ENCODE measurements around the gene EPHA1.

DNA sequence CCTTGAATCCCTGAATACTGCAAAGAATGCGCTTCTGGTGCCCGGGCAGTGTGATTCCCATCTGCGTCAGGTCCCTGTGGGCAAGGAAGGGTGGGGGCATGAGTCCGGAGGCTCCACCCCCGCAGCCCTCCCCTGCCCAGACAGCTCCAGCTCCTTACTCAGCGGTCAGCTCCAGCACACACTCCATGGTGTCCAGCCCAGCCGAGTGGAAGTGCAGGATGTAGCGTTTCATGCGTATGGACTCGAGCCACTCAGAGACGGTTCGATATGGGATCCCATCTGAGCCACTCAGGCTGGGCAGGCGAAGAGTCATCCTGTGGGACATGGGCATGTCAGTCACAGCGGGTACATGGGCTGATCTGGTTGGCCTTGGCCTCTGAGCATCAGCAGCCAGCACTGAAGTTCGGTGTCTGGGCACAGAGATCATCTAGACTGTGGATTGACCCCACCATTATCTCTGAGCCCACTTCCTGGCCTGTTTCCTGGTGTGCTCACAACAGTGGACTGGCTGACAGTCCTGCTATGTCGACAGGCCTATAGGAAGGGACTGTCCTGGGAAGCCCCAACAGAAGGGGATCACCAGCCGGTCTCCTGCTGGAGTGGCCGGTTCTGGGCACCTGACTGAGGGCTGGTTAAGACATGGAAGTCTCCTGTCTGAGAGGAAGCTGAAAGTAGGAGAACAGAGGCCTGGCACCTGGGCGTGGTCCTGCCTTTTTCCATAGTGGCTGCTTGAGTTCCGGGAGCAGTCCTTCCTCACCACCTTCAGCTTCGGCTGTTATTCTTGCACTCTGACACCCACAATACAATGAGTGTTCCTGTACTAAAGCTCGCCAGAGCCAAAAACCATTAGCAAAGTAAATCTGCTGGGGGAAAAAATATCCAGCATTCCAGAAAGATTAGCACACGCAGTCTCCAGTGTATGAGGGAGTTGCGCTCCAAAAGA lies 16.9 kb downstream of the EPHA1 start:
- TF ChIP-seq CTCF (conservative IDR thresholded peaks at IDR 0.05; ENCODE audit: low read length) (no peak), EZH2phosphoT487 (IDR thresholded peaks at IDR 0.05; ENCODE audit: borderline replicate concordance) (no peak)
